ENCODE measurements around the gene USP32.
"Not testable (repeated sequence)": the region's sequence is repeated elsewhere in the genome, so short reads cannot be mapped to it uniquely, and the experiment has no call there.

USP32 gene

GRCh38 chr17:60292697-60293096 is 99.2 kb downstream of the USP32 start:
- no peak for DNase-seq

GRCh38 chr17:60284709-60285108 is 107.2 kb downstream of the USP32 start:
- no peak for DNase-seq

GRCh38 chr17:60283816-60284215 is 108.1 kb downstream of the USP32 start:
- no peak for DNase-seq

- no peak for DNase-seq
Observed at GRCh38 chr17:60280673-60281072, 111.3 kb downstream of the USP32 start.

- no peak for DNase-seq
Observed at GRCh38 chr17:60278237-60278636, 113.7 kb downstream of the USP32 start.

GRCh38 chr17:60277258-60277657 is 114.7 kb downstream of the USP32 start:
- no peak for DNase-seq

GRCh38 chr17:60269417-60269816 is 122.5 kb downstream of the USP32 start:
- no peak for DNase-seq

- no peak for DNase-seq
Observed at GRCh38 chr17:60260540-60260939, 131.4 kb downstream of the USP32 start.

- no peak for DNase-seq
Observed at GRCh38 chr17:60258313-60258712, 133.6 kb downstream of the USP32 start.

- no peak for DNase-seq
Observed at GRCh38 chr17:60256174-60256573, 135.8 kb downstream of the USP32 start.

- DNase-seq: no peak
Observed at GRCh38 chr17:60253048-60253447, 138.9 kb downstream of the USP32 start.

GRCh38 chr17:60252459-60252858 is 139.5 kb downstream of the USP32 start:
- no peak for DNase-seq

GRCh38 chr17:60249290-60249826 is 142.6 kb downstream of the USP32 start:
- no peak for DNase-seq

- DNase-seq: no peak
Observed at GRCh38 chr17:60248618-60249289, 143.2 kb downstream of the USP32 start.

GRCh38 chr17:60247836-60248461 is 144.0 kb downstream of the USP32 start:
- DNase-seq: no peak

GRCh38 chr17:60244656-60245055 is 147.3 kb downstream of the USP32 start:
- DNase-seq: no peak

GRCh38 chr17:60240290-60240689 is 151.6 kb downstream of the USP32 start:
- DNase-seq: no peak

- no peak for DNase-seq
Observed at GRCh38 chr17:60231691-60232090, 160.2 kb downstream of the USP32 start.

GRCh38 chr17:60231234-60231633 is 160.7 kb downstream of the USP32 start:
- no peak for DNase-seq

- DNase-seq: no peak
Observed at GRCh38 chr17:60230358-60230757, 161.6 kb downstream of the USP32 start.

GRCh38 chr17:60229188-60229802 is 162.6 kb downstream of the USP32 start:
- no peak for DNase-seq

GRCh38 chr17:60227276-60227675 is 164.7 kb downstream of the USP32 start:
- not testable (repeated sequence) for DNase-seq

- no peak for DNase-seq
Observed at GRCh38 chr17:60224064-60224463, 167.9 kb downstream of the USP32 start.

- no peak for DNase-seq
Observed at GRCh38 chr17:60223456-60223855, 168.5 kb downstream of the USP32 start.
